Measurements from ENCODE around the gene DHX35.

DHX35 gene

DNA sequence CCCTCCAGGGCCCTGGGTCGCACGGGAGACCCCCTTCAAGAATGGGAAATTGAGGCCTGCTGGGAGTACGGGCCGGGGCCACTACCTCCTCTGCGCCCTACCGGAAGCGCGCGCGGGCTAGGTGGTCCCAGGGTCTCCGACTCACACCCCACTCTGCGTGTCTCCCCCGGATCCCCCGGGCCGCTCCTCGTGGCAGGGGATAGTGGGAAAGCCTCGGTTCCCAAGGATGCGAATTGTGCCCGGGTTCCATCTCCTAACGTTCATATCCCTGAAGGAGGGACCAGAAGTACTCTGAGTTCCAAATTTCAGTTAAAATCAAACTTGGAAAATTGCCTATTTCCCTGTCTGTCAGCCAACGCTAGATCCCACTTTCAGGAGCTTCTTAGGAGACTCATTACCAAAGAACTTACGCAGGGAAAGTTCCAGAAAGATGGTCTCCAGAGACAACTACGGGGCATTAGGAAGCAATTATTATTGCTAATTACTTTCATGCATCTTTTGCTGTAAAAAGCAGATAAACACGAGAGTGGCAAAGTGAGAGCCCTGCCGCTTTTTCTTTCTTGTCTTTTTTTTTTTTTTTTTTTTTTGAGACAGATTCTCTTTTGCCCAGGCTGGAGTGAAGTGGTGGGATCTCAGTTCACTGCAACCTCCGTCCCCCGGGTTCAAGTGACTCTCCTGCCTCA is 35.1 kb upstream of the DHX35 start:
- WGBS, 2 experiments: 11 to 14% methylated on average over 27 of the region's 27 CpGs
- Histone ChIP-seq H3K4me1 (ENCODE audit: control insufficient read depth, insufficient read depth, low read length) (peaks cover 25% of the 10 kb centered on the region), H3K9me3 (ENCODE audit: control insufficient read depth, low read length) (no peaks in the 10 kb centered on the region), H3K4me3 (ENCODE audit: insufficient read depth, low read depth, low read length) (peak overlapping the region; percentile 83), H3K27me3 (ENCODE audit: control insufficient read depth, insufficient read depth, low read length, poor library complexity, severe bottlenecking) (no peaks in the 10 kb centered on the region), H3K36me3 (ENCODE audit: control insufficient read depth, insufficient read depth, low read length) (no peaks in the 10 kb centered on the region), H3K27ac (ENCODE audit: insufficient read depth, low read depth, low read length, poor library complexity, severe bottlenecking) (no peak overlapping the region)

DNA sequence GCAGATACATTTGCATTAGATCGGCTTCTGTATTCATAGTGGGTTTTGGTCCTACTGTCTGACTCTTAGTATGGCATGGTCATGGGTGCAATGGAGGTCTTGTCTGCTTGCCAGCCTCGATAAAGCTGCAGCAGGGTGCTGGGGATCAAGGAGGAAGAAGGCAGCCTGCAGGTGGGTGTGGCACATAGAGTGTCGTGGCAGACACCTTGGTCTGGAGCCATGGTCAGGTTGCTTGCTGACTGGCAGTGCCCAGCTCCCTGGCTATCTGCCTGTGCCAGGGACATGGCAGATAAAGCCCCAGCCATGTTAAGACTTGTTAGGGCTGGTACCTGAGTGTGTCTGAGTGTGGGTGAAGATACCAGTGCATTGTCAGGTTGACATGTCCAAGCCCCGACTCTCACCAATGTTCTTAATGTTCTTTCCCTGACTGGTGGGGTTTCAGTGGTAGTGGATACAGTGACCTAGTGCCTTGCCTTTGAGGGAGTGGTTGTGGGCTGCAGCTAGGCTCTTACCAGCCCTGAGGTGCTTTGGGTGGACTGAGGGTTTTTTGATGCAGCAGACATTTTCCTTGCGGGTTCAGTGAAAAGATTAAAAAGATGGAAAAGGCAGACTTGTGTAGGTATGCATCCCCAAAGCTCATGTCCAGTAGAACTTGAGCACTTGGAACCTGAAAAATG is 34.1 kb upstream of the DHX35 start:
- Histone ChIP-seq H3K4me1 (ENCODE audit: control insufficient read depth, insufficient read depth, low read length) (peaks cover 25% of the 10 kb centered on the region), H3K27ac (ENCODE audit: insufficient read depth, low read depth, low read length, poor library complexity, severe bottlenecking) (no peak overlapping the region), H3K27me3 (ENCODE audit: control insufficient read depth, insufficient read depth, low read length, poor library complexity, severe bottlenecking) (no peaks in the 10 kb centered on the region), H3K9me3 (ENCODE audit: control insufficient read depth, low read length) (no peaks in the 10 kb centered on the region), H3K36me3 (ENCODE audit: control insufficient read depth, insufficient read depth, low read length) (no peaks in the 10 kb centered on the region), H3K4me3 (ENCODE audit: insufficient read depth, low read depth, low read length) (peak overlapping the region; percentile 83)
- 82 to 85% methylated on average over 5 of the region's 5 CpGs for WGBS, 2 experiments

DNA sequence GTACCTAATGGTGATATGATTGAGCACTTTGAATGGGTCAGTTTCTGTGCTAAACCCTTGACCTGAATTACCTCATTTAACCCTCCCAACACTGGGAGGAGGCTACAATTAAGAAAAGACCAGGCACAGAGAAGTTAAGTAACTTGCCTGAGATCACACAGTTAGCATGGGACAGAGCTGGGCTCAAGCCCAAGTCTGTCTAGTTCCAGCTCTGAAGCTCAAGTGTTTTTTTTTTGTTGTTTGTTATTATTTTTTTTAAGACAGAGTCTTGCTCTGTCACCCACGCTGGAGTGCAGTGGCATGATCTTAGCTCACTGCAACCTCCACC is 31.9 kb upstream of the DHX35 start:
- Histone ChIP-seq H3K36me3 (ENCODE audit: control insufficient read depth, insufficient read depth, low read length) (no peaks in the 10 kb centered on the region), H3K27me3 (ENCODE audit: control insufficient read depth, insufficient read depth, low read length, poor library complexity, severe bottlenecking) (no peaks in the 10 kb centered on the region), H3K4me1 (ENCODE audit: control insufficient read depth, insufficient read depth, low read length) (peaks cover 25% of the 10 kb centered on the region), H3K9me3 (ENCODE audit: control insufficient read depth, low read length) (no peaks in the 10 kb centered on the region), H3K4me3 (ENCODE audit: insufficient read depth, low read depth, low read length) (no peak overlapping the region), H3K27ac (ENCODE audit: insufficient read depth, low read depth, low read length, poor library complexity, severe bottlenecking) (no peak overlapping the region)
- 93 to 95% methylated on average over 1 of the region's 1 CpG for WGBS, 2 experiments

DNA sequence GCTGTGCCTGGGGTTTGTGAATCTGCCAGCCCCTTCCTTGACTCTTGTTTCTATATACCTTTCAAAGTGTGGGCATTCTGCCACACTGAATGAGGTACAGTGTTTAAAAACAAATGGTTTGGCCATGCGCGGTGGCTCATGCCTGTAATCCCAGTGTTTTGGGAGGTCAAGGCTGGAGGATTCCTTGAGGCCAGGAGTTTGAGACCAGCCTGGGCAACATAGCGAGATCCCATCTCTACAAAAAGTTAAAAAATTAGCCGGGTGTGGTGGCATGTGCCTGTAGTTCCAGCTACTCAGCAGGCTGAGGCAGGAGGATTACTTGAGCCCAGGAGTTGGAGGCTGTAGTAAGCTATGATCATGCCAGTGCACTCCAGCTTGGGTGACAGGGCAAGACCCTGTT is 30.2 kb upstream of the DHX35 start:
- Histone ChIP-seq H3K36me3 (ENCODE audit: control insufficient read depth, insufficient read depth, low read length) (peaks cover 3% of the 10 kb centered on the region), H3K4me3 (ENCODE audit: insufficient read depth, low read depth, low read length) (no peak overlapping the region), H3K9me3 (ENCODE audit: control insufficient read depth, low read length) (no peaks in the 10 kb centered on the region), H3K27ac (ENCODE audit: insufficient read depth, low read depth, low read length, poor library complexity, severe bottlenecking) (no peak overlapping the region), H3K4me1 (ENCODE audit: control insufficient read depth, insufficient read depth, low read length) (peaks cover 25% of the 10 kb centered on the region), H3K27me3 (ENCODE audit: control insufficient read depth, insufficient read depth, low read length, poor library complexity, severe bottlenecking) (no peaks in the 10 kb centered on the region)
- WGBS, 2 experiments: 97% methylated on average over 4 of the region's 4 CpGs

DNA sequence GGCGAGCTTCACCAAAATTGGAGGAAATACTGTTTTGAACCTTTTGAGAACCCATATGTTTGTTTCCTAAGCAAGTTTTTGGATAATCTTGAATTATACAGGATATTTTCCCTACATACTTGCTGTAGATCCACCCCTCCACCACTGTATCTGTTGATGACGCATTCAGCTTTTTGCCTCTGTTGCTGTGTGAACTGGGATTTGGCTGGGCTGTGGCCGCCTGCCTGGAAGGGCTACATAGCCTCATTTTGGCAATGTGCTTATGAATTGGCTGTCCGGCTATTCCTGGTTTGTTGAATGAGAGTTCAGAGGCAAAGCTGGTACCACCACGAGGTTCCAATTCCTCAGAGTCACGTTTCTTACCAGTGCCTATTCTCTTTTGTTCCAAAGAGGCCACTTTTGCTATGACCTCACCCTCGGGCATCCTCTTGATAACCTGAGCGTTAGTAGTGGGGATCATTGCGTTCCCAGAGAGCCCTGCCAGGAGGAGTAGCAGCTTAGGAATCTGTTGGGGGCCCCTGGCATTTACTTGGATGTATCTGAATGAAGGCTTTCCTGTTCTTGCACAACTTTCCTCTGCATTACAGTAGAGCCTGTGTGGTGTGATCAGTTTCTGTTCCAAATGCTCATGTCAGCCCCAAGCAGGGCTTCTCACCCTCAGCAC is 29.6 kb upstream of the DHX35 start:
- H3K4me3 ChIP-seq (ENCODE audit: insufficient read depth, low read depth, low read length): no peak overlapping the region
- 87 to 89% methylated on average over 9 of the region's 9 CpGs for WGBS, 2 experiments
- H3K36me3 ChIP-seq (ENCODE audit: control insufficient read depth, insufficient read depth, low read length): peaks cover 5% of the 10 kb centered on the region
- no peak overlapping the region for H3K27ac ChIP-seq (ENCODE audit: insufficient read depth, low read depth, low read length, poor library complexity, severe bottlenecking)
- H3K9me3 ChIP-seq (ENCODE audit: control insufficient read depth, low read length): no peaks in the 10 kb centered on the region
- peaks cover 25% of the 10 kb centered on the region for H3K4me1 ChIP-seq (ENCODE audit: control insufficient read depth, insufficient read depth, low read length)
- H3K27me3 ChIP-seq (ENCODE audit: control insufficient read depth, insufficient read depth, low read length, poor library complexity, severe bottlenecking): no peaks in the 10 kb centered on the region

DNA sequence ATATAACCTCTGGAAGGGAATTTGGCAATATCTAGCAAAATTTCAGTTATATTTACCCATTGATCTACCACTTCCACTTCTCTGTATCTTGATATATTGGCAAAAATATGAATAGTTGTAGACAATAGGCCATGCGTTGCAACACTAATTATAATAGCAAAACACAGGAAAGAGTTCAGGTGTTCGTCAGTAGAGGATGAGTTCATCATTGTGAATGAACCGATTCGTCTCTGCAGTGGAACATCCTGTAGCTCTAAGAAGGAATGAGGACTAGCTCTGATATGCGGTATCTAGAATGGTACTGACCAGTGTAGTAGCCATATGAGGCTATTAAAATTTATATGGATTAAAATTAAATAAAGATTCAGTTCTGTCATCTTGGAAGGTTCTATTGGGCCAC is 27.6 kb upstream of the DHX35 start:
- H3K4me3 ChIP-seq (ENCODE audit: insufficient read depth, low read depth, low read length): no peak overlapping the region
- peaks cover 13% of the 10 kb centered on the region for H3K4me1 ChIP-seq (ENCODE audit: control insufficient read depth, insufficient read depth, low read length)
- H3K27me3 ChIP-seq (ENCODE audit: control insufficient read depth, insufficient read depth, low read length, poor library complexity, severe bottlenecking): no peaks in the 10 kb centered on the region
- H3K9me3 ChIP-seq (ENCODE audit: control insufficient read depth, low read length): no peaks in the 10 kb centered on the region
- H3K36me3 ChIP-seq (ENCODE audit: control insufficient read depth, insufficient read depth, low read length): peaks cover 5% of the 10 kb centered on the region
- no peak overlapping the region for H3K27ac ChIP-seq (ENCODE audit: insufficient read depth, low read depth, low read length, poor library complexity, severe bottlenecking)
- WGBS, 2 experiments: 98 to 100% methylated on average over 5 of the region's 5 CpGs

DNA sequence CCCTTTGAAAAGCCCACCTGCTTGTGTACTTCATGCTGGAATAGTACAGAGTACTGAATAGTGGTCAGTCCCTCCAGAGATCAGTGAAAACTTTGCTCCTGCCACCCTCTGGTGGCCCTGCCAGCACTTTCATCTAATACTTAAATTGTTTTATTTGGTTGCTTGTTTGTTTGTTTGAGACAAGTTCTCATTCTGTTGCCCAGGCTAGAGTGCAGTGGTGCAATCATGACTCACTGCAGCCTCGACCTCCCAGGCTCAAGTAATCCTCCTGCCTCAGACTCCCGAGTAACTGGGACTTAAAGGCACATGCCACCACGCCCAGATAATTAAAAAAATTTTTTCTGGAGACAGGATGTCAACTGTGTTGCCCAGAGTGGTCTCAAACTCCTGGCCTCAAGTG is 26.9 kb upstream of the DHX35 start:
- Histone ChIP-seq H3K27ac (ENCODE audit: insufficient read depth, low read depth, low read length, poor library complexity, severe bottlenecking) (no peak overlapping the region), H3K9me3 (ENCODE audit: control insufficient read depth, low read length) (no peaks in the 10 kb centered on the region), H3K27me3 (ENCODE audit: control insufficient read depth, insufficient read depth, low read length, poor library complexity, severe bottlenecking) (no peaks in the 10 kb centered on the region), H3K4me3 (ENCODE audit: insufficient read depth, low read depth, low read length) (no peak overlapping the region), H3K36me3 (ENCODE audit: control insufficient read depth, insufficient read depth, low read length) (peaks cover 5% of the 10 kb centered on the region), H3K4me1 (ENCODE audit: control insufficient read depth, insufficient read depth, low read length) (peaks cover 8% of the 10 kb centered on the region)
- WGBS, 2 experiments: 89 to 98% methylated on average over 3 of the region's 3 CpGs

DNA sequence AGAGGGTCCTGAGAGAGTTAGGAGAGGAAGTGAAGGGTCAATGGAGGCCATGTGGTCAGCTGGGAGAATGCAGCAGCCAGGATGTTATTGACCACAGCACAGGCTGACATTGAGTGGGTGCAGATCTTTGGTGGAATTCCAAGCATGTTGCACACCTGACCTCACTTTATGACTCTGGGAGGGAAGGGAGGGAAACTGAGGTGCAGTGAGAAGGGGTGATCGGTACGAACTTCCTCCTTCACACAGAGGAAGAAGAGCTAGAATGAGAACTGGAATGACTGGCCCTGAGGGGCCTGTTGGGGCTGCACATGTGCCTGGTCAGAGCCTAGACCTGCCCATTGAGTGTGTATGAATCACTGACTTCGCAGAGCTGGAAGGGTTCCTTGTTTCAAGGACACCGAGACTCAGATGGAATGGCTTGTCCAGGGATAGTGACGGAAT is 26.2 kb upstream of the DHX35 start:
- Histone ChIP-seq H3K27ac (ENCODE audit: insufficient read depth, low read depth, low read length, poor library complexity, severe bottlenecking) (no peak overlapping the region), H3K4me3 (ENCODE audit: insufficient read depth, low read depth, low read length) (no peak overlapping the region), H3K36me3 (ENCODE audit: control insufficient read depth, insufficient read depth, low read length) (peaks cover 7% of the 10 kb centered on the region), H3K4me1 (ENCODE audit: control insufficient read depth, insufficient read depth, low read length) (peaks cover 7% of the 10 kb centered on the region), H3K9me3 (ENCODE audit: control insufficient read depth, low read length) (no peaks in the 10 kb centered on the region), H3K27me3 (ENCODE audit: control insufficient read depth, insufficient read depth, low read length, poor library complexity, severe bottlenecking) (no peaks in the 10 kb centered on the region)
- WGBS, 2 experiments: 93 to 95% methylated on average over 5 of the region's 5 CpGs

DNA sequence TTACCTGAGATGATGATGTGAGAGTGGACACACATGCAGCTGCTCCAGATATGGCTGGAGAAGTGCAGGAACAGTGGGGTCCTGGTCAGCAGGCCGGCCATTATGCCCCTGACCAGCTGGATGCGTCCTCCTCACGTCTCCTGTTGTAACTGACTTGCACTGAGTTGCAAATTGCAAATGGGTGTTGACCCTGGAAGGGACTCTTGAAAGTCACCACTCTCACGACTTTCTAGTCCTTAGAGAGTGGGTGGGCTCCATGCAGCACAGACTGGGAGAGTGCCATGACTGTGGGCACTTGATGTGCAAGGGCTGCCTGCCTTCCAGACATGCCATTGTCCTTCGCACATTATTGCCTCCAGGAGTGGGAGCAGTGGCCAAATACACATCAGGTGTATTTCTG is 25.1 kb upstream of the DHX35 start:
- Histone ChIP-seq H3K9me3 (ENCODE audit: control insufficient read depth, low read length) (no peaks in the 10 kb centered on the region), H3K27me3 (ENCODE audit: control insufficient read depth, insufficient read depth, low read length, poor library complexity, severe bottlenecking) (no peaks in the 10 kb centered on the region), H3K4me1 (ENCODE audit: control insufficient read depth, insufficient read depth, low read length) (no peaks in the 10 kb centered on the region), H3K4me3 (ENCODE audit: insufficient read depth, low read depth, low read length) (no peak overlapping the region), H3K36me3 (ENCODE audit: control insufficient read depth, insufficient read depth, low read length) (peaks cover 12% of the 10 kb centered on the region), H3K27ac (ENCODE audit: insufficient read depth, low read depth, low read length, poor library complexity, severe bottlenecking) (no peak overlapping the region)
- WGBS, 2 experiments: 92% methylated on average over 5 of the region's 5 CpGs

DNA sequence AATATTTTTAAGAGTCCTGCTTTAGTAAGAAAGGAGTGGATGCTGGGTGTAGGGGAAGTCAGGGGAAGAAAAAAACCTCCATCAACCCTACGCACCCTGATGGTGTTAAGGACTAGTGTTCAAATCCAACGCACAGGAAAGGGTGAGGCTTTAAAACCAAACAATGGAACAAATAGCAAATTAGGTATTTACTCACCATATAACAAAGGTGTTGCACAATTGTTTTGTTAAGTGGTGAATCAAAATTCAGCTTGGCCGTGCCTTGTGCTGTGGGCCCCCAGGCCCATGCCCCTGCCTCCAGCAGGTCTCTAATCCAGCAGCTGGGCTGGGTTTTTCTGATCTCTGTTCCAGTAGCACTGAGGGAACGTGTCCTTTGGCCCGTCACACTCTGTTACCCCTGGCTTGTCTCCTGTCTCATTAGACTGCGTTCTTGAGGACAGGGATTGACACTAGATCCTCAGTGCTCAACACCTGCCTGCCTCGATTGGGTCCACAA is 24.1 kb upstream of the DHX35 start:
- H3K4me1 ChIP-seq (ENCODE audit: control insufficient read depth, insufficient read depth, low read length): no peaks in the 10 kb centered on the region
- H3K27me3 ChIP-seq (ENCODE audit: control insufficient read depth, insufficient read depth, low read length, poor library complexity, severe bottlenecking): no peaks in the 10 kb centered on the region
- peaks cover 23% of the 10 kb centered on the region for H3K36me3 ChIP-seq (ENCODE audit: control insufficient read depth, insufficient read depth, low read length)
- 88 to 92% methylated on average over 6 to 7 of the region's 7 CpGs for WGBS, 2 experiments
- H3K27ac ChIP-seq (ENCODE audit: insufficient read depth, low read depth, low read length, poor library complexity, severe bottlenecking): no peak overlapping the region
- no peaks in the 10 kb centered on the region for H3K9me3 ChIP-seq (ENCODE audit: control insufficient read depth, low read length)
- H3K4me3 ChIP-seq (ENCODE audit: insufficient read depth, low read depth, low read length): no peak overlapping the region
